Embryonic facial prominence (tissue), 1 donor: ENCODE results near the gene TTLL10.

Source experiments
- DNase-seq: peaks from one replicate; pipeline ENCODE4 v3.0.0-alpha.2; 2016; ENCODE audit errors: extremely low spot score

TTLL10 gene

GRCh38 chr1:1207571-1207892 is 33.9 kb downstream of the TTLL10 start:
- no peak for DNase-seq

- no peak for DNase-seq
These were observed 35.2 kb downstream of the TTLL10 start for GRCh38 chr1:1208713-1209433.

- DNase-seq = no peak
These were observed 37.3 kb downstream of the TTLL10 start for GRCh38 chr1:1210726-1211540.

GRCh38 chr1:1211541-1212441 is 38.1 kb downstream of the TTLL10 start:
- no peak for DNase-seq

GRCh38 chr1:1212780-1213344 is 39.2 kb downstream of the TTLL10 start:
- no peak for DNase-seq

- no peak for DNase-seq
These were observed 39.9 kb downstream of the TTLL10 start, which contains the start of gene TNFRSF4 for GRCh38 chr1:1213345-1214265. TSS of gene TNFRSF4 (minus strand) at chr1:1214153. CDS start at chr1:1214127, 26 bp downstream.

- no peak for DNase-seq
These were observed 41.5 kb downstream of the TTLL10 start for GRCh38 chr1:1215080-1215676.

- DNase-seq = no peak
These were observed 42.4 kb downstream of the TTLL10 start for GRCh38 chr1:1215881-1216605.

GRCh38 chr1:1216770-1217620 is 43.3 kb downstream of the TTLL10 start:
- DNase-seq = no peak

GRCh38 chr1:1217621-1218523 is 44.2 kb downstream of the TTLL10 start:
- no peak for DNase-seq

GRCh38 chr1:1218524-1219200 is 45.0 kb downstream of the TTLL10 start:
- DNase-seq = no peak

- DNase-seq = no peak
These were observed 45.7 kb downstream of the TTLL10 start for GRCh38 chr1:1219341-1219740.

- DNase-seq = no peak
These were observed 46.5 kb downstream of the TTLL10 start for GRCh38 chr1:1220197-1220596.

- DNase-seq = no peak
These were observed 48.4 kb downstream of the TTLL10 start for GRCh38 chr1:1221887-1222574.

GRCh38 chr1:1222575-1223225 is 49.0 kb downstream of the TTLL10 start:
- no peak for DNase-seq

- no peak for DNase-seq
These were observed 49.6 kb downstream of the TTLL10 start for GRCh38 chr1:1223321-1223720.
